Ovary (tissue), 9 donors: ENCODE results near the gene ELMO2. TPM values are rescaled to one million over a fixed set of nuclear protein-coding genes. Genes with fewer than 3 reads are reported as not detected.

Experiments
- DNase-seq, 5 donors: peaks; one replicate each; pipeline ENCODE4 v3.0.0-alpha.2; 2019 to 2020
- H3K27ac ChIP-seq, 2 donors: fragments of 200-600 bp; one replicate each; pipeline versions ENCODE4 v1.5.1 to v1.8.0; 2019 to 2022
- H3K27me3 ChIP-seq: fragments of 200-600 bp; one replicate; pipeline ENCODE4 v1.8.0; 2022
- H3K36me3 ChIP-seq: fragments of 200-600 bp; sonication (generic); one replicate; pipeline ENCODE4 v1.5.1; 2019
- H3K4me1 ChIP-seq: one replicate; pipeline ENCODE4 v1.8.1; 2013; ENCODE audit warnings: mild to moderate bottlenecking, moderate library complexity; ENCODE audit not compliant: insufficient read depth
- H3K4me3 ChIP-seq: fragments of 200-600 bp; sonication (generic); one replicate; pipeline ENCODE4 v1.5.1; 2017
- H3K9me3 ChIP-seq, 2 donors: fragments of 200-600 bp in 1 of 2; sonication (generic) in 1 of 2; one replicate each; pipeline versions ENCODE4 v1.5.1 to v1.8.1; 2013 to 2019; ENCODE audit warnings: mild to moderate bottlenecking in 1 of 2, moderate library complexity in 1 of 2
- EP300 ChIP-seq: sonication (generic); formaldehyde crosslinking; IDR thresholded peaks from one replicate; pipeline ENCODE4 v1.6.1; 2017; ENCODE audit warnings: antibody characterized with exemption
- POLR2A ChIP-seq: fragments of 450-650 bp; IDR thresholded peaks from one replicate; pipeline ENCODE4 v1.6.1; 2017; ENCODE audit warnings: antibody characterized with exemption, mild to moderate bottlenecking, moderate library complexity
- WGBS, 3 donors: extraction: QIAGEN DNeasy Blood & Tissue Kit in 1 of 3; methylation state at CpG; one replicate each; pipeline versions ENCODE4 v1.1.5 to v1.1.7; 2013 to 2017; 5-methylcytosine and 5-hydroxymethylcytosine counted together
- intact Hi-C, 4 donors: fragments of 100-400 bp; cut with DNase I; formaldehyde crosslinking; loops; one replicate each; pipeline versions ENCODE4 v1.11.0 to v1.15.1; 2022 to 2023
- polyA plus RNA-seq, 2 donors: library from polyadenylated mRNA; stranded (reverse); fragments of 200-250 nt in 1 of 2; fragments of 350-450 nt in 1 of 2; fragmentation: Illumina TruSeq in 1 of 2; extraction: RNeasy Lipid Tissue Mini Kit (QIAGEN cat#74804) in 1 of 2; gene quantifications; one replicate each; pipeline ENCODE4 v1.2.3, GENCODE V29; 2013 to 2014
- total RNA-seq, 7 donors: library from RNA; depleted of rRNA in 2 of 7; stranded (reverse); fragments of >200 nt in 2 of 7; fragmentation: NEBNext Ultra II Directional in 3 of 7; extraction: Animal tissue kit (Norgen Biotek cat#: 25700) in 3 of 7; gene quantifications; one replicate each; pipeline versions ENCODE4 v1.1.0 to v1.2.4, GENCODE V29; 2016 to 2023
- TF ChIP-seq, protein P1 (sequence below), 3 donors: fragments of 450-650 bp in 2 of 3; fragments of 200-600 bp in 1 of 3; IDR thresholded peaks; one replicate each; pipeline versions ENCODE4 v1.5.1 to v1.8.0; 2016 to 2022; ENCODE audit warnings: antibody characterized with exemption in 3 of 3, mild to moderate bottlenecking in 1 of 3
- donor health status: DM: no; HTN: no; CAD: no; lungs with moderate emphysema.
- donor health status: DM: no; HTN: no; CAD: no.
- donor health status: Bipolar disorder and iron deficiency.
- donor health status: DM: yes; HTN: yes; CAD: no.
- donor health status: DM: no; HTN: no; CAD: no.
- donor health status: DM: yes; HTN: yes; CAD: no.

The ELMO2 gene
- total and polyA plus RNA-seq, 9 donors, result 19.1 to 57.6 (median 41.0) TPM

- TF ChIP-seq, protein P1, sequence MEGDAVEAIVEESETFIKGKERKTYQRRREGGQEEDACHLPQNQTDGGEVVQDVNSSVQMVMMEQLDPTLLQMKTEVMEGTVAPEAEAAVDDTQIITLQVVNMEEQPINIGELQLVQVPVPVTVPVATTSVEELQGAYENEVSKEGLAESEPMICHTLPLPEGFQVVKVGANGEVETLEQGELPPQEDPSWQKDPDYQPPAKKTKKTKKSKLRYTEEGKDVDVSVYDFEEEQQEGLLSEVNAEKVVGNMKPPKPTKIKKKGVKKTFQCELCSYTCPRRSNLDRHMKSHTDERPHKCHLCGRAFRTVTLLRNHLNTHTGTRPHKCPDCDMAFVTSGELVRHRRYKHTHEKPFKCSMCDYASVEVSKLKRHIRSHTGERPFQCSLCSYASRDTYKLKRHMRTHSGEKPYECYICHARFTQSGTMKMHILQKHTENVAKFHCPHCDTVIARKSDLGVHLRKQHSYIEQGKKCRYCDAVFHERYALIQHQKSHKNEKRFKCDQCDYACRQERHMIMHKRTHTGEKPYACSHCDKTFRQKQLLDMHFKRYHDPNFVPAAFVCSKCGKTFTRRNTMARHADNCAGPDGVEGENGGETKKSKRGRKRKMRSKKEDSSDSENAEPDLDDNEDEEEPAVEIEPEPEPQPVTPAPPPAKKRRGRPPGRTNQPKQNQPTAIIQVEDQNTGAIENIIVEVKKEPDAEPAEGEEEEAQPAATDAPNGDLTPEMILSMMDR (IDR thresholded peaks at IDR 0.05), result no peak
- TF ChIP-seq EP300 (no peak), POLR2A (no peak)
- peaks cover 12% of the 10 kb centered on the region for H3K4me1 ChIP-seq
- intact Hi-C loops, result no loop called here
- DNase-seq, result no peak
- H3K36me3 ChIP-seq, result no peaks in the 10 kb centered on the region
- H3K27ac ChIP-seq, result no peak overlapping the region
- no peak overlapping the region for H3K4me3 ChIP-seq
- H3K9me3 ChIP-seq, result no peaks in the 10 kb centered on the region
- H3K27me3 ChIP-seq, result no peaks in the 10 kb centered on the region
- WGBS, 3 donors, result 91 to 93% (median 92%) methylated on average over 20 of the region's 20 CpGs
Measured at GRCh38 chr20:46354920-46355654, 51.3 kb downstream of the ELMO2 start.

GRCh38 chr20:46354207-46354555 lies 52.2 kb downstream of the ELMO2 start:
- H3K9me3 ChIP-seq, result no peaks in the 10 kb centered on the region
- no peak overlapping the region for H3K27ac ChIP-seq
- DNase-seq, result no peak
- intact Hi-C loops, result no loop called here
- no peaks in the 10 kb centered on the region for H3K36me3 ChIP-seq
- H3K4me1 ChIP-seq, result peaks cover 12% of the 10 kb centered on the region
- no peaks in the 10 kb centered on the region for H3K27me3 ChIP-seq
- 73 to 82% (median 81%) methylated on average over 4 of the region's 4 CpGs for WGBS, 3 donors
- no peak overlapping the region for H3K4me3 ChIP-seq
- TF ChIP-seq, protein P1 (IDR thresholded peaks at IDR 0.05), result no peak

GRCh38 chr20:46353500-46354206 lies 52.8 kb downstream of the ELMO2 start:
- Histone ChIP-seq H3K4me1 (peaks cover 12% of the 10 kb centered on the region), H3K4me3 (no peak overlapping the region), H3K27me3 (no peaks in the 10 kb centered on the region), H3K36me3 (no peaks in the 10 kb centered on the region), H3K27ac (no peak overlapping the region), H3K9me3 (no peaks in the 10 kb centered on the region)
- no peak for DNase-seq
- intact Hi-C loops, result no loop called here
- no peak for TF ChIP-seq EP300
- TF ChIP-seq POLR2A, result no peak
- TF ChIP-seq, protein P1 (IDR thresholded peaks at IDR 0.05), result no peak
- WGBS, 3 donors, result 78 to 83% (median 79%) methylated on average over 14 of the region's 14 CpGs

DNA sequence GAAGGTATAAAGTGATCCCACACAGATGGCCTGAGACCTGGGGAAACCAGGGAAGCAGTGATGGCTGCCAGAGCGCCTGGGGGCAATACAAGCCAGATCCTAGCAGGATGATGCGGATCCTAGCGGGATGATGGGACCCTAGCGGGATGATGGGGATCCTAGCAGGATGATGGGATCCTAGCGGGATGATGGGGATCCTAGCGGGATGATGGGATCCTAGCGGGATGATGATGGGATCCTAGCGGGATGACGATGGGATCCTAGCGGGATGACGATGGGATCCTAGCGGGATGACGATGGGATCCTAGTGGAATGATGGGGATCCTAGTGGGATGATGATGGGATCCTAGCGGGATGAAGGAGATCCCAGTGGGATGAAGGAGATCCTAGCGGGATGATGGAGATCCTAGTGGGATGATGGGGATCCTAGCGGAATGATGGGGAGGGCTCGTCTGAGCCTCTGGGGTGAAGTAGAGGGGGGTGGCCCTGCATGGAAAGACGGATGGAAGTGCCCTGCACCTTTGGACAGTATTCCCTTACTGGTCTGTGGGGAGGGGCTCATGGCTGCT lies 54.0 kb downstream of the ELMO2 start:
- 88% methylated on average over 18 of the region's 18 CpGs for WGBS, 3 donors
- Histone ChIP-seq H3K36me3 (no peaks in the 10 kb centered on the region), H3K27ac (no peak overlapping the region), H3K9me3 (no peaks in the 10 kb centered on the region), H3K27me3 (no peaks in the 10 kb centered on the region), H3K4me1 (peaks cover 11% of the 10 kb centered on the region), H3K4me3 (no peak overlapping the region)
- DNase-seq, result no peak
- intact Hi-C loops, result no loop called here
- TF ChIP-seq EP300, result no peak
